Fibroblast of lung (primary cell): Measurements from ENCODE around the gene FGF2.

Experiments
- EZH2 ChIP-seq: IDR thresholded peaks from 2 replicates; pipeline ENCODE4 v1.5.1; 2012; ENCODE audit warnings: low read length, control low read depth, mild to moderate bottlenecking; ENCODE audit errors: missing control alignments
- TF ChIP-seq, protein P1 (sequence below), 2 donors: IDR thresholded peaks in 1 of 2; conservative IDR thresholded peaks in 1 of 2; 1 replicate in 1 of 2; 2 replicates in 1 of 2; pipeline ENCODE4 v1.5.1; 2011 to 2012; ENCODE audit warnings: low read length in 2 of 2, control low read depth in 1 of 2, inconsistent platforms in 1 of 2, low read depth in 1 of 2, mild to moderate bottlenecking in 1 of 2

DNA sequence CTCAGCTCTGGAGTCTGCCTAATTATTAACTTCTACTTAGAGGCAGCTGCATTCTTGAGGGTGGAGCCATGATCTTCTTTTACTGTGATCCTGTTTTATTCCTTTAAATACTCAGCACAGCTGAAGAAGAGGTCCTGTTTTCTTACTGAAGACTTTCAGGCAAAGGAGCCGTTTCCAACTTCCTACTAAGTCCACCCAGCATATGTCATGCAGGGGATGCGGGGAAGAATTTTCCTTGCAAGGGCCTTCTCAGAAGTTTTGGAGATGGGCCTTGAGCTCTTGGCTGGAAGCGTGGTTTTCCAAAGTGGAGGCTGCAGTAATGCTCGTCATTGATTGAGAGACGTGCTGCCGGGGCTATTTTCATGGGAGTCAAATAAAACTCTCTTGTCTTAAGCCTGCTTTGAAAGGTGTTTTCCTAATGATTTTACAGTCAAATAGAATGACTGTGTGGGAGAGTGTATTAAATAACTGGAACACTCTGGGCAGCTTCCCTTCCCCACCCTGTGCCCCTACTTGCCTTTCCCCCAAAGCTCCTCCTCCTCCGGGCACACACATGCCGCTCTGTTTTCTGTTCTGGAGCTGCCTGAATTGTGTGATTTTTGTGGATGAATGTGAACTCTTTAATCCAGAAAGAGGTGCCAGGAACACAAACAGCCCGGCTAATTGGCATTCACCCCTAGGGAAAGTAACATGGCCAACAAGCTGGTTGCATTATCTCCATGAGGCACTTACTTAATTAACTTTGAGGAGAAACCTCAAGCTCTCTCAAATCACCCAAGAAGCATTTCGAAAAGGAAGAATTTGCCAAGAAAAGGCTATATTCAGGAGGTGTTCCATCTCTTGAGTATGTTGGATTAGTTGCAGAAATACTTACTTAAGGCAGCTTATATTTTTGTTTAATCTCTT is 28.1 kb downstream of the FGF2 start:
- TF ChIP-seq EZH2 = no peak
- TF ChIP-seq, protein P1, sequence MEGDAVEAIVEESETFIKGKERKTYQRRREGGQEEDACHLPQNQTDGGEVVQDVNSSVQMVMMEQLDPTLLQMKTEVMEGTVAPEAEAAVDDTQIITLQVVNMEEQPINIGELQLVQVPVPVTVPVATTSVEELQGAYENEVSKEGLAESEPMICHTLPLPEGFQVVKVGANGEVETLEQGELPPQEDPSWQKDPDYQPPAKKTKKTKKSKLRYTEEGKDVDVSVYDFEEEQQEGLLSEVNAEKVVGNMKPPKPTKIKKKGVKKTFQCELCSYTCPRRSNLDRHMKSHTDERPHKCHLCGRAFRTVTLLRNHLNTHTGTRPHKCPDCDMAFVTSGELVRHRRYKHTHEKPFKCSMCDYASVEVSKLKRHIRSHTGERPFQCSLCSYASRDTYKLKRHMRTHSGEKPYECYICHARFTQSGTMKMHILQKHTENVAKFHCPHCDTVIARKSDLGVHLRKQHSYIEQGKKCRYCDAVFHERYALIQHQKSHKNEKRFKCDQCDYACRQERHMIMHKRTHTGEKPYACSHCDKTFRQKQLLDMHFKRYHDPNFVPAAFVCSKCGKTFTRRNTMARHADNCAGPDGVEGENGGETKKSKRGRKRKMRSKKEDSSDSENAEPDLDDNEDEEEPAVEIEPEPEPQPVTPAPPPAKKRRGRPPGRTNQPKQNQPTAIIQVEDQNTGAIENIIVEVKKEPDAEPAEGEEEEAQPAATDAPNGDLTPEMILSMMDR (conservative IDR thresholded peaks at IDR 0.05 in 1 of 2, IDR thresholded peaks at IDR 0.05 in 1 of 2; ENCODE audit: low read depth in 1 of 2, low read length in 2 of 2) = no peak
